Ishikawa (cell line): ENCODE results near the gene AUP1.

Source experiments
- EP300 ChIP-seq: IDR thresholded peaks from 2 replicates; pipeline ENCODE4 v1.6.1; 2012; ENCODE audit warnings: borderline replicate concordance
- RAD21 ChIP-seq: IDR thresholded peaks from 2 replicates; pipeline ENCODE4 v1.6.1; 2012; ENCODE audit warnings: low read depth
- TAF1 ChIP-seq: IDR thresholded peaks from 2 replicates; pipeline ENCODE4 v1.6.1; 2012; ENCODE audit warnings: low read depth, mild to moderate bottlenecking
- TEAD4 ChIP-seq: IDR thresholded peaks from 2 replicates; pipeline ENCODE4 v1.6.1; 2012
- TF ChIP-seq, protein P1 (sequence below): IDR thresholded peaks from 2 replicates; pipeline ENCODE4 v1.6.1; 2012
- TF ChIP-seq, protein P2 (sequence below): IDR thresholded peaks from 2 replicates; pipeline ENCODE4 v1.6.1; 2012; ENCODE audit warnings: low read depth, mild to moderate bottlenecking

DNA sequence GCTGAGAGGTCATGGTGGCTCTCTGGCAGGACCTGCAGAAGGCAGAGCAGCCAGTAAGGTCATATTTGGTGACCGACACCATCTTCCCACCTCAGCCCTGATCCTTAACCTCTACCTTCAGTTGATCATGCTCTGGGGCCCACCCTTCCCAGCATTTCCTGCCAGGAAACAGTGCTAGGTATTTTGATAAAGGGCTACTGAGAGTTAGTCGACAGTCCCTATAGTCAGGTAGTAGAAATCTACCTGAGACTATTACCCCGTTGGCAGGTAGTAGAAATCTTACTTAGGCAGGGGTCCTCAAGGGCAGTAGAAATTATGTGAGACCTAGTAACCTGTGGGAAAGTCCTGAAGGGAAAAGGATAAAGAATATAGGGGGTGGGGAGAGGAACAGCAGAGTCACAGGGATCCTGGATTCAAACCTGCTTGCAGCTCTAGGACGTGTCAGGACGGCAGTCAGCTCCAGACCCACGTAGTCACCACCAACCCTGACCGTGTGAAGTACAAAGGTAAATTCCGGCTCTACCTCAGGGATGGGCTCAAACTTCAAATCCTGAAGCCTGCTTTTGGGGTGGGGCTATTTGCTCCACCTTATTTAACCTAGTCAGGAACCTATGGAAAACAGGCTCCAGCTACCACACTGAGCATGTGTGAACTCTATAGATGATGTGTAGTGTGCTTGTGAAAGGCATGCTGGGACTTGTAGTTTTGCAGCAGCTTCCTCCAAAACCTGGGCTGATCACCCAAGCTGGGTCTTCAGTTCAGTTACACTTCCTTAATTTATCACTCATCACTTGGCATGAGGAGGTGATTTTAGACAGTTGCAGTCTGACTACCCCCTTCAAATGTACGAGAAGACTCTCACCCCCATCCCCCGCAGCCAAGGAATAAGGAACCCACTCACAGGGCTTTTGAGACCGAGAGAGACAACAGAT lies 3.5 kb downstream of the AUP1 start, which contains the start of gene DQX1:
- TF ChIP-seq, protein P1, sequence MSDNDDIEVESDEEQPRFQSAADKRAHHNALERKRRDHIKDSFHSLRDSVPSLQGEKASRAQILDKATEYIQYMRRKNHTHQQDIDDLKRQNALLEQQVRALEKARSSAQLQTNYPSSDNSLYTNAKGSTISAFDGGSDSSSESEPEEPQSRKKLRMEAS, result no peak
- TF ChIP-seq RAD21 (no peak), TEAD4 (no peak), EP300 (no peak), TAF1 (no peak)
- TF ChIP-seq, protein P2, sequence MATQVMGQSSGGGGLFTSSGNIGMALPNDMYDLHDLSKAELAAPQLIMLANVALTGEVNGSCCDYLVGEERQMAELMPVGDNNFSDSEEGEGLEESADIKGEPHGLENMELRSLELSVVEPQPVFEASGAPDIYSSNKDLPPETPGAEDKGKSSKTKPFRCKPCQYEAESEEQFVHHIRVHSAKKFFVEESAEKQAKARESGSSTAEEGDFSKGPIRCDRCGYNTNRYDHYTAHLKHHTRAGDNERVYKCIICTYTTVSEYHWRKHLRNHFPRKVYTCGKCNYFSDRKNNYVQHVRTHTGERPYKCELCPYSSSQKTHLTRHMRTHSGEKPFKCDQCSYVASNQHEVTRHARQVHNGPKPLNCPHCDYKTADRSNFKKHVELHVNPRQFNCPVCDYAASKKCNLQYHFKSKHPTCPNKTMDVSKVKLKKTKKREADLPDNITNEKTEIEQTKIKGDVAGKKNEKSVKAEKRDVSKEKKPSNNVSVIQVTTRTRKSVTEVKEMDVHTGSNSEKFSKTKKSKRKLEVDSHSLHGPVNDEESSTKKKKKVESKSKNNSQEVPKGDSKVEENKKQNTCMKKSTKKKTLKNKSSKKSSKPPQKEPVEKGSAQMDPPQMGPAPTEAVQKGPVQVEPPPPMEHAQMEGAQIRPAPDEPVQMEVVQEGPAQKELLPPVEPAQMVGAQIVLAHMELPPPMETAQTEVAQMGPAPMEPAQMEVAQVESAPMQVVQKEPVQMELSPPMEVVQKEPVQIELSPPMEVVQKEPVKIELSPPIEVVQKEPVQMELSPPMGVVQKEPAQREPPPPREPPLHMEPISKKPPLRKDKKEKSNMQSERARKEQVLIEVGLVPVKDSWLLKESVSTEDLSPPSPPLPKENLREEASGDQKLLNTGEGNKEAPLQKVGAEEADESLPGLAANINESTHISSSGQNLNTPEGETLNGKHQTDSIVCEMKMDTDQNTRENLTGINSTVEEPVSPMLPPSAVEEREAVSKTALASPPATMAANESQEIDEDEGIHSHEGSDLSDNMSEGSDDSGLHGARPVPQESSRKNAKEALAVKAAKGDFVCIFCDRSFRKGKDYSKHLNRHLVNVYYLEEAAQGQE, result no peak
